Activated T-helper 1 cell treated with Interleukin-2 at 50 U/mL for 16 hours (primary cell): Measurements from ENCODE around the gene KLHL6.
"Not testable (repeated sequence)": the region's sequence is repeated elsewhere in the genome, so short reads cannot be mapped to it uniquely, and the experiment has no call there.

Experiments used
- DNase-seq: peaks from one replicate; pipeline ENCODE4 v3.0.0-alpha.2; 2020; ENCODE audit warnings: low read depth

KLHL6 gene

GRCh38 chr3:183447206-183448001 is 108.1 kb downstream of the KLHL6 start:
- peak; percentile 21 for DNase-seq

GRCh38 chr3:183446838-183447205 is 108.7 kb downstream of the KLHL6 start:
- DNase-seq: no peak

DNA sequence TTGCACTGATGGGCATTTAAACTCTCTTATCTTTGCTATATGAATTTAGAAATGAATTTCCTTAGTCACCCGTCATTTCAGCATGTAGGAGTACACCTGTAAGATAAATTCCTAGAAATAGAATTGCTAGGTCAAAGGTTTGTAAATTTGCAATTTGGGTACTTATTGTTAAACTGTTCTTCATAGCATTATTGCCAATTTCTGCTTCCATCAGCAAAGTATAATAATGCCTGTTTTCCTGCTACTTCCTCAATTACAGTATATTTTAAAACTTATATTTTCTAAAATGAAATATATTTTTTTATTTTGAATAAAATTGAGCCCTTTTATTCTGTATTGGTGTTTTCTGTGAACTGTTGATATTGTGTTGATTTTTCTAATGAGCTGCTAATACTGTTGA is 110.8 kb downstream of the KLHL6 start:
- DNase-seq: no peak

- no peak for DNase-seq
These were observed 111.8 kb downstream of the KLHL6 start for GRCh38 chr3:183443395-183444385.

- no peak for DNase-seq
These were observed 112.5 kb downstream of the KLHL6 start for GRCh38 chr3:183442994-183443393.

- not testable (repeated sequence) for DNase-seq
These were observed 115.0 kb downstream of the KLHL6 start for GRCh38 chr3:183440521-183440920.

- DNase-seq: no peak
These were observed 116.0 kb downstream of the KLHL6 start for GRCh38 chr3:183439515-183439914.

- DNase-seq: no peak
These were observed 116.8 kb downstream of the KLHL6 start for GRCh38 chr3:183438735-183439134.

DNA sequence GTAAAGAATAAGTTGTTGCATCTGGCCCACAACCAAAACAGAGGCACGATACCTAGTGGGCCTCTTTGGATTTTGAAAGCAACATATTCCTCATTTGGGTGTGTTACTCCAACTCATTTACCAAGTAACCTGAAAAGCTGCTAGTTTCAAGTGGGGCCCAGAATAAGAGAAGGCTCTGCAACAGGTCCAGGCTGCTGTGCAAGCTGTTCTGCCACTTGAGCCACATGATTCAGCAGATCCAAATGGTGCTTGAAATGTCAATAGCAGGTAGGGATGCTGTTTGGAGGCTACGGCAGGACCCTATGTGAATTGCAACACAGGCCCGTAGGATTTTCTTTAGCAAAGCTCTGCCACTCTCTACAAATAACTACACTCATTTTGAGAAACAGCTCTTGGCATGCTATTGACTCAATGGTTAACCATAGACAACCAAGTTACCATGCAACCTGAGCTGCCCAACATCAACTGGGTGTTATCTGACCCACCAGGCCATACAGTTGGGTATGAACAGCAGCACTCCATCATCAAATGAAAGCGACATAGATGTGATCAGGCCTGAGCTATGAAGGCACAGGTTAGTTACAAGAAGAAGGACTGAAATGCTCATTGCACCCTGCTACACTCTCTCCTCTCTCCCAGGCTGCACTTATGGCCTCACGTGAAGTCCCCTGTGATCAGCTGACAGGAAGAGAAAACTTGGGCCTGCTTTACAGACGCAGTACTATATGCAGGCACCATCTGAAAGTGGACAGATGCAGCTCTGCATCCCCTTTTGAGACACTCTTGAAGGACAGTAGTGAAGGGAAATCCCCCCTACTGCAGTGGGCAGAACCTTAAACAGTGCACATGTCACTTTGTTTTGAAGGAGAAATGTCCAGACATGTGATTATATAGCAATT is 117.6 kb downstream of the KLHL6 start:
- DNase-seq: no peak
